GM18499 (cell line): ENCODE measurements around the gene SWSAP1.
"Not testable (repeated sequence)": the region's sequence is repeated elsewhere in the genome, so short reads cannot be mapped to it uniquely, and the experiment has no call there.

Source experiments
- ATAC-seq: cut with Tn5 transposase; IDR thresholded peaks from one replicate; pipeline ENCODE4 v1.9.1; 2021; ENCODE audit warnings: moderate number of reproducible peaks; ENCODE audit not compliant: insufficient read depth, unreplicated experiment

SWSAP1 gene

DNA sequence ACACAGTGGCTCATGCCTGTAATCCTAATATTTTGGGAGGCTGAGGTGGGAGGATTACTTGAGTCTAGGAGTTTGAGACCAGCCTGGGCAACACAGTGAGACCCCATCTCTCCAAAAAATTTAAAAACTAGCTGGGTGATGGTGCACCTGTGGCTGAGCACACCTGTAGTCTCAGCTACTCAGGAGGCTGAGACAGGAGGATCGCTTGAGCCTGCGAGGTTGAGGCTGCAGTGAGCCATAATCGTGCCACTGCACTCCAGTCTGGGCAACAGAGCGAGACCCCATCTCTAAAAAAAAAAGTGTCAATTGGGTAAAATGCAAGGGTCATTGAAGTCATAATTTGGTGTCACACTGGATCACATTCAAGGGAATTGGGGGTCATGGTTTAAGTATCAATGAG is 20.4 kb upstream of the SWSAP1 start:
- not testable (repeated sequence) for ATAC-seq

- ATAC-seq, result no peak
Observed at GRCh38 chr19:11355160-11356073, 19.0 kb upstream of the SWSAP1 start, which contains the start of gene PLPPR2. Gene PLPPR2 (plus strand): TSS chr19:11355432. CDS start chr19:11357674, 2,242 bp downstream.

GRCh38 chr19:11356074-11356397 is 18.4 kb upstream of the SWSAP1 start:
- no peak for ATAC-seq

DNA sequence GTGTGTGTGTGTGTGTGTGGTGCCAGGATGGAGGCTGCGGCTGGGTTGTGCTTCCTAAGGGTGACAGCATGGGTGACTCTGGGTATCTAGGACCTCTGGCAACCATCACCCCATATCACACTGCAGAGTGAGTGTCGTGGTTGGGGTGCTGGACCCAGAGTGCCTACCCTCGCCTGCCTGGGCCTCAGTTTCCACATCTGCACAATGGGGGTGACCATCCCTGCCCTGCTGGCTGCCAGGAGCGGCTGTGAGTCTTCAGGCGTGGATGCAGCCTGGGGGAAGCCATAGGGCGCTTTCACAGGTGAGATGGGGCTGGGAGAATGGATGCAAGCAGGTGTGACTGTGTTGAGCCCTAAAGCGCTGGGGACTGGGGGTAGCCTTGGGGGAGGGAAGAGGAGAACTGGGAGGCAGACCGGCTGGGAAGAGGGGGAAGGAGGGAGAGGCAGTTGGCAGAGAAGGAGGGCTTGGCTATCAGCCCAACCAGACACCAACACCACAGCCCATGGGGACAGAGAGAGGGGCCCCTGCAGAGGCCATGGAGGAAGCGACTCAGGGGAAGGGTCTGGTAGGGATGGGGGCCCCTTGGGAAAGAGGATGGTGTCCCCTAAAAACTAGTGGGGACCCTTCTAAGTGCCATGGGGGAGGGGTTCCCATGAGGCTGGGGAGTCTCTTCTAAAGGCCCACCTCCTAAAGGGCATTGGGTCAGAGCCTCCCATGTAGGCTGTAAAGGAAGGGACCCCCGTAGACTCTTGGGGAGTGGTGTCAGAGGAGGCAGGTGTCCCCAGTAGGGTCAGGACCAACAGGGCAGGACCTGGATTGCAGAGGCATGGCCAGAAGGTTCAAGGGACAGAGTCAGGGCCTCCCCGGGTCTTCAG is 17.6 kb upstream of the SWSAP1 start:
- ATAC-seq, result no peak

DNA sequence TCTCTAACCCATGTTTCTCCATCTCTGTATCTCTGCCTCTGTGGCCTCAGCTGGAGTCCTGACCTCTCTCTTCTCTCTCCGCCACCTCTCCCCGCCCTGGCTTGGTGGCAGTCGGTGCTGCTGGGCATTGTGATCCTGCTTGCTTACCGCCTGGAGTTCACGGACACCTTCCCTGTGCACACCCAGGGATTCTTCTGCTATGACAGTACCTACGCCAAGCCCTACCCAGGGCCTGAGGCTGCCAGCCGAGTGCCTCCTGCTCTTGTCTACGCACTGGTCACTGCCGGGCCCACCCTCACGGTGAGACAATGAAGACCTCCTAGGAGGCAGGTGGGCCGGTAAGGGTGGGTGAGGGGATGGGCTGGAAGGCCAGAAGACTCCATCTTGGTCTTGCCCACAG is 15.0 kb upstream of the SWSAP1 start:
- no peak for ATAC-seq

GRCh38 chr19:11361037-11361770 is 13.3 kb upstream of the SWSAP1 start:
- no peak for ATAC-seq

- ATAC-seq, result no peak
Observed at GRCh38 chr19:11361771-11362731, 12.4 kb upstream of the SWSAP1 start.

DNA sequence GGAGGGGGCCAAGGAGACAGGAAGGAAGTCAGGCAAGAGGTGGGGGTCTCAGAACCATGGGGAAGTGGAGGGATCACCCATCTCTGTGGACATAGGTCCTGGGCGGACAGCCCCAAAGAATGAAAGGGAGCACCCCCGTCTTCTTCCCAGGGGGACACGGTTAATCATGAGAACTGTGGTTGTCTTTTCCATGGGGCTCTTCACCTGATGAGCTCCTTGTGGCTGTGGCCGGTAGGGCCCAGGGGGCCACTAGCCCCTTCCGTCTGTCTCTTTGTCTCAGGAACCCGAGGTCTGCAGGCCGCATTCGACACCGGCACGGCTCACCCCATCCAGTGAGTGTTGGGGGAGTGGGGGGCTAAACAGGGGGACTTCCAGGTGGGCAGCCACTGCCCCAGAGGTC is 10.6 kb upstream of the SWSAP1 start:
- ATAC-seq, result no peak

DNA sequence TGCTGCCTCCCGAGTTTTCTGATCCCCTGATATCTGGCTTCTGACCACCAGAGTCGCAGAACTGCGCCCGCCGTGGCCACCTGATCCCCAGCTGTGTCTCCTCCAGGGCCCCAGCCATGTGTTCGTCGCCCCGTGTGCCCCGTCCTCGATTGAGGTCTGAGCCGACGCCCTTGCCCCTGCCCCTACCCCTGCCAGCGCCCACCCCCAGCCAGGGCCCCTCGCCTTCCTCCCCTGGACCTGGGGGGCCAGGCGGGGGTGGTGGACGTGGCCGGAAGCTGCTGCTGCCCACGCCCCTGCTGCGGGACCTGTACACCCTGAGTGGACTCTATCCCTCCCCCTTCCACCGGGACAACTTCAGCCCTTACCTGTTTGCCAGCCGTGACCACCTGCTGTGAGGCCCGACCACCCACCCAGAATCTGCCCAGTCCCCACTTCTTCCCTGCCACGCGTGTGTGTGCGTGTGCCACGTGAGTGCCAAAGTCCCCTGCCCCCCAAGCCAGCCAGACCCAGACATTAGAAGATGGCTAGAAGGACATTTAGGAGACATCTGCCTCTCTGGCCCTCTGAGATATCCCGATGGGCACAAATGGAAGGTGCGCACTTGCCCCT is 10.1 kb upstream of the SWSAP1 start:
- ATAC-seq, result no peak

DNA sequence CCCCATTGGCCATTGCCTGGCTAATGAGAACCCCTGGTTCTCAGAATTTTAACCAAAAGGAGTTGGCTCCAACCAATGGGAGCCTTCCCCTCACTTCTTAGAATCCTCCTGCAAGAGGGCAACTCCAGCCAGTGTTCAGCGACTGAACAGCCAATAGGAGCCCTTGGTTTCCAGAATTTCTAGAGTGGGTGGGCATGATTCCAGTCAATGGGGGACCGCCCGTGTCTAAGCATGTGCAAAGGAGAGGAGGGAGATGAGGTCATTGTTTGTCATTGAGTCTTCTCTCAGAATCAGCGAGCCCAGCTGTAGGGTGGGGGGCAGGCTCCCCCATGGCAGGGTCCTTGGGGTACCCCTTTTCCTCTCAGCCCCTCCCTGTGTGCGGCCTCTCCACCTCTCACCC is 9.5 kb upstream of the SWSAP1 start:
- no peak for ATAC-seq

- no peak for ATAC-seq
Observed at GRCh38 chr19:11365557-11366117, 8.8 kb upstream of the SWSAP1 start.

DNA sequence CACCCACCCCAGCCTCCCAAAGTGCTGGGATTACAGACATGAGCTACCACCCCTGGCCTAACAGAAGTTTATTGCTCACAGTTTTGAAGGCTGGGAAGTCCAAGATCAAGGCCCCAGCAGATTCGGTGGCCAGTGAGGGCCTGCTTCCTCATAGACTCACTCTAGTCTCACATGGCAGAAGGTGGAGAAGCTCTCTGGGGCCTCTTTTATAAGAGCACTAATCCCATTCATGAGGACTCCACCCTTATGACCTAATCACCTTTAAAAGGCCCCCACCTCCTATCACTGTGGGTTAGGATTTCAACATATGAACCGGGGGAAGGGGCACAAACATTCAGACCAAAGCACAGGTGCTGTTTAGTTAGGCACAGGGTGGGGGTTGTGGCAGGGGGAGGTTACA is 6.9 kb upstream of the SWSAP1 start:
- no peak for ATAC-seq

GRCh38 chr19:11370744-11371143 is 3.7 kb upstream of the SWSAP1 start:
- no peak for ATAC-seq

DNA sequence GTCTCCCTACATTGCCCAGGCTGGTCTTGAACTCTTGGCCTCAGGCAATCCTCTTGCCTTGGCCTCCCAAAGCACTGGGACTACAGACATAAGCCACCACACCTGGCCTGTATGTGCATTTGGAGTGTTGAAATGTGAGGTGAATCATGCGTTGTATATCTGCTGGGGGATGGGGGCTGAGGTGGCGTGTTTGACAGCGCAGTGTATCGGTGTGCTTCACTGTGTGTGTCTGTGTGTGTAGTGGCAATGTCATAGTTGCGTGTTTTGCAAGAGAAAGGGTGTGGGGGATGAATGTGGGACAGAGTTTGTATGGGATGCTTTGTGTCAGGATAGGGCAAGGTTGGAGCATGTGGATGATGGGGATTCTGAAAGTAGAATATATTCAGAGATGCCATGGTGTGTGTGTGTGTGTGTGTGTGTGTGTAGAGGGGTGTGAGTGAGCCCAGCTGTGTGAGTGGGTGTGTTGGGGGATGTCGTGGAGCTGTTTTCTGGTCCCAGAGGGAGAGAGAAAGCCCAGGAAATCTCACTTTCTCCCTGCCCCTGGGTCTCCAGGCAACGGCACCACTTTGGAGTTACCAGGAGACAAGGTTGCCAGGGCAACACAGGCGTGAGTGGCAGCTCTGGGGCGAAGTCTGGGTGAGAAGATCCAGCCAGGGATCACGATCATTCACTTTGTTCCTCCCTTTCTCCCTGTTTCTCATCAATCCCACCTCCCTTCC is 1.1 kb upstream of the SWSAP1 start:
- no peak for ATAC-seq

- ATAC-seq, result no peak
Observed at GRCh38 chr19:11373885-11374432, 507 bp upstream of the SWSAP1 start.

DNA sequence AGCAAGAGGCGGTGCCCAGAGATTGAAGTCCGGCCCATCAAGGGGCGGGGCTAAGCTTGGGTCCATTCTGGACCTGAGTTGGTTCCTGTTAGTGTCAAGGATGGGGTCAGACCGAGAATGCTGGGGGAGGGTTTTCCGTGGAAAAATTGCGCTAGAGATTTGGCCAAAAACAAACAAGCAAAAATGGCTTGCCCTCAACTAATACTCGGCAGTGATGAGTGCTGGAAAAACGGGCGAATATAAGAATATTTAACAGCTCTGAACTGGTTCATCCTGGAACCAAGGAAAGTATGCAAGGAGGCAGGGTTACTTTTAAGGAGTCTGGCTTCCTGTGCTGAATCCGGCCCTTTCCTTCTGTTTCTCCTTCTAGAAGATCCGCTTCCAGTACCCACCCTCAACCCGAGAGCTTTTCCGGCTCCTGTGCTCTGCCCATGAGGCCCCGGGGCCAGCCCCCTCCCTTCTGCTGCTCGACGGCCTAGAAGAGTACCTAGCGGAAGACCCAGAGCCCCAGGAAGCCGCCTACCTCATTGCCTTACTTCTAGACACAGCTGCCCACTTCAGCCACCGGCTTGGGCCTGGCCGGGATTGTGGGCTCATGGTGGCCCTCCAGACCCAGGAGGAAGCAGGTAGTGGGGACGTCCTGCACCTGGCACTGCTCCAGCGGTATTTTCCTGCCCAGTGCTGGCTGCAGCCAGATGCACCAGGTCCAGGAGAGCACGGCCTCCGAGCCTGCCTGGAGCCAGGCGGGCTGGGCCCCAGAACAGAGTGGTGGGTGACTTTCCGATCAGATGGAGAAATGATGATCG is 880 bp downstream of the SWSAP1 start:
- ATAC-seq, result no peak

- ATAC-seq, result no peak
Observed at GRCh38 chr19:11377237-11377636, 2.8 kb downstream of the SWSAP1 start.
